Subcutaneous adipose tissue (tissue), 4 donors: ENCODE data around the gene DISP3. TPM values are rescaled to one million over a fixed set of nuclear protein-coding genes. Genes with fewer than 3 reads are reported as not detected.

ENCODE experiments used
- CTCF ChIP-seq: fragments of 450-650 bp; IDR thresholded peaks from one replicate; pipeline ENCODE4 v1.5.1; 2016; ENCODE audit warnings: low read depth, mild to moderate bottlenecking, control low read depth, antibody characterized with exemption, moderate library complexity
- total RNA-seq, 4 donors: library from RNA; depleted of rRNA; stranded (reverse); fragments of >200 nt; gene quantifications; one replicate each; pipeline ENCODE4 v1.1.0, GENCODE V29; 2016

The DISP3 gene
- total RNA-seq, 4 donors from 2014 or later: not detected

- no peak for TF ChIP-seq CTCF
Observed at GRCh38 chr1:11568687-11569086, 89.7 kb downstream of the DISP3 start.

GRCh38 chr1:11569551-11569950 is 90.6 kb downstream of the DISP3 start:
- no peak for TF ChIP-seq CTCF

- no peak for TF ChIP-seq CTCF
Observed at GRCh38 chr1:11569954-11570353, 91.0 kb downstream of the DISP3 start.

GRCh38 chr1:11570821-11571380 is 91.9 kb downstream of the DISP3 start:
- no peak for TF ChIP-seq CTCF

- TF ChIP-seq CTCF: no peak
Observed at GRCh38 chr1:11571906-11572616, 93.1 kb downstream of the DISP3 start.

GRCh38 chr1:11573116-11573692 is 94.2 kb downstream of the DISP3 start:
- TF ChIP-seq CTCF: no peak

GRCh38 chr1:11575553-11575952 is 96.6 kb downstream of the DISP3 start:
- TF ChIP-seq CTCF: no peak
